VCaP (cell line): ENCODE results near the gene TMEM131.
A peak's percentile ranks its signal among the peaks of the same experiment; 100 is the strongest.
"Not testable (repeated sequence)": the region's sequence is repeated elsewhere in the genome, so short reads cannot be mapped to it uniquely, and the experiment has no call there.

Experiments
- H3K27ac ChIP-seq: fragments of 450-650 bp; 2 replicates; pipeline ENCODE4 v1.5.1; 2017
- TF ChIP-seq, protein P1 (sequence below): fragments of 450-650 bp; conservative IDR thresholded peaks from 2 replicates; pipeline ENCODE4 v1.5.1; 2017; ENCODE audit warnings: mild to moderate bottlenecking, moderate library complexity

Gene TMEM131

DNA sequence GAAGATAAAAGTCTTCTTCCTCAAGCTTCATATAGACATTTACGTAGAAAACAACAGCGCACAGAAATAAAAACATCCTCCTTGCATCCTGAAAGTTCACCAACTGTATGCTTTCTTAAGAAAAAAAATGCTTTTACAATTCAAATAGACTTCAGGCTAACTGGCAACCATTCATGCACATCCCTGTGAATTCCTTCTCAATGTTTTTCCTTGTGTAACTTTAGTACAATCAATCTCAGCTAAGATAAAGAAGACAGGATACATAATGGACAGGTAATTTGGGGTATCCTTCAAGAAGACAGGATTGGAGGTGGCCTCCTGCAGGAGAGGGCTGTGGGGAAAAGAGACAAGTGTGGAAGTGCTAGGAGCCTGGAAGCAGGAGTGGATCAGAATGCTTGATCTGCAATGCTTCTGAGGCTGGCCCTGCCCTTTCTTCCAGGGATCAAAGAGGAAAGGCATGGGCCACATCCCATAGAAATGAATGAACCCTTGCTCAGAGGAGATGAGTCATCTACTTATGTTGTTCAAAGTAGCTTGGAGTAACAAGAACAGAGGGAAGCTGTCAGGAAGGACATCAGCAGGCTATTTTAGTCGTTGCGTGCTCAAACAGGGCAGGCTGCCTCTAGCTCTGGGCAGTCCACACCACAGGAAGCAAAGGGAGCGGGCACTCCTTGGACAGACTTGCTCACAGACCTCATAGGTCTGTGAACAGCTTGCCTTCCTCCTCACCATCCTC lies 126.6 kb downstream of the TMEM131 start:
- TF ChIP-seq, protein P1, sequence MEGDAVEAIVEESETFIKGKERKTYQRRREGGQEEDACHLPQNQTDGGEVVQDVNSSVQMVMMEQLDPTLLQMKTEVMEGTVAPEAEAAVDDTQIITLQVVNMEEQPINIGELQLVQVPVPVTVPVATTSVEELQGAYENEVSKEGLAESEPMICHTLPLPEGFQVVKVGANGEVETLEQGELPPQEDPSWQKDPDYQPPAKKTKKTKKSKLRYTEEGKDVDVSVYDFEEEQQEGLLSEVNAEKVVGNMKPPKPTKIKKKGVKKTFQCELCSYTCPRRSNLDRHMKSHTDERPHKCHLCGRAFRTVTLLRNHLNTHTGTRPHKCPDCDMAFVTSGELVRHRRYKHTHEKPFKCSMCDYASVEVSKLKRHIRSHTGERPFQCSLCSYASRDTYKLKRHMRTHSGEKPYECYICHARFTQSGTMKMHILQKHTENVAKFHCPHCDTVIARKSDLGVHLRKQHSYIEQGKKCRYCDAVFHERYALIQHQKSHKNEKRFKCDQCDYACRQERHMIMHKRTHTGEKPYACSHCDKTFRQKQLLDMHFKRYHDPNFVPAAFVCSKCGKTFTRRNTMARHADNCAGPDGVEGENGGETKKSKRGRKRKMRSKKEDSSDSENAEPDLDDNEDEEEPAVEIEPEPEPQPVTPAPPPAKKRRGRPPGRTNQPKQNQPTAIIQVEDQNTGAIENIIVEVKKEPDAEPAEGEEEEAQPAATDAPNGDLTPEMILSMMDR, result no peak
- no peak overlapping the region for H3K27ac ChIP-seq

DNA sequence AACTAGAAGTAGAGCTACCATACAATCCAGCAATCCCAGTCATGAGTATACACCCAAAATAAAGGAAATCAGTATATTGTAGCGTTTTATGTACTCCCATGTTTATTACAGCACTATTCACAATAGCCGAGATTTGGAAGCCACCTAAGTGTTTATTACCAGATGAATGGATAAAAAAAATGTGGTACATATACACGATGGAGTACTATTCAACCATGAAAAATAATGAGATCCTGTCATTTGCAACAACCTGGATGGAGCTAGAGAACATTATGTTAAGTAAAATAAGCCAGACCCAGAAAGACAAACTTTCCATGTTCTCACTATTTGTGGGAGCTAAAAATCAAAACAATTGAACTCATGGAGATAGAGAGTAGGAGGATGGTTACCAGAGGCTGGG lies 131.9 kb downstream of the TMEM131 start:
- TF ChIP-seq, protein P1, result no peak
- no peak overlapping the region for H3K27ac ChIP-seq

DNA sequence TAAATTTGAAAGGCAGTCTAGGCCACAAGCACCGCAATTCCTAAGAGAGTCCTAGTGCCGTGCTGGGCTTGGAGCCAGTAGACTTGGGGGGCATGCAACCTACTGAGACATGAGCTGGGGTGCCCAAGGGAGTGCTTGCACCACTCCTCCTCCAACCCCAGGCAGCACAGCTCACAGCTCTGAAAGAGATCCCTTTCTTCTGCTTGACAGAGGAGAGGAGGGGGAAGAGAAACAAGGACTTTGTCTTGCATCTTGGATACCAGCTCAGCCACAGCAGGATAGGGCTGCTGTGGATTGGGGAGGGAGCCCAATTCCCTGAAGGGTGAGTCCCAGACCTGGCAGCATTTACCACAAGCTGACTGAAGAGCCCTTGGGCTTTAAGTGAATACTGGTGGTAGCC lies 134.6 kb downstream of the TMEM131 start:
- H3K27ac ChIP-seq, result no peak overlapping the region
- TF ChIP-seq, protein P1, result no peak

DNA sequence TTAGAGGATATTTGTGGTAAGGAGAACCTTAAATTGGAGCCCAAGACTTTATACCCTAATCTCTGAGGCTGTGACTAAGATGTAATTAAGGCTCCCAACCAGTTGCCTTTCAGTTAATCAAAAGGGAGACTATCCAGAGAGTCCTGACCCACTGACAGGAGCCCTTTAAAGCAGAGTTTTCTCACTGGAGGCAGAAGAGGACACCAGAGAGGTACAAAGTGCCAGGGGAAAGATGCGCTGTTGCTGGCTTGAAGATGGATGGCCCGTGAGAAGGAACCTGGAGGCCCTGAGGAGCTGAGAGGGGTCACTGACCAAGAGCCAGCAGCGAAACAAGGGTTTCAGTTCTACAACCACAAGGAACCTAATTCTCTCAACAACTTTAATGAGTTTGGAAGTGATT lies 137.3 kb downstream of the TMEM131 start:
- TF ChIP-seq, protein P1, result peak; percentile 17; the same call in 1 of the 2 replicates
- peak overlapping the region; percentile 5; the same call in 1 of the 2 replicates for H3K27ac ChIP-seq

DNA sequence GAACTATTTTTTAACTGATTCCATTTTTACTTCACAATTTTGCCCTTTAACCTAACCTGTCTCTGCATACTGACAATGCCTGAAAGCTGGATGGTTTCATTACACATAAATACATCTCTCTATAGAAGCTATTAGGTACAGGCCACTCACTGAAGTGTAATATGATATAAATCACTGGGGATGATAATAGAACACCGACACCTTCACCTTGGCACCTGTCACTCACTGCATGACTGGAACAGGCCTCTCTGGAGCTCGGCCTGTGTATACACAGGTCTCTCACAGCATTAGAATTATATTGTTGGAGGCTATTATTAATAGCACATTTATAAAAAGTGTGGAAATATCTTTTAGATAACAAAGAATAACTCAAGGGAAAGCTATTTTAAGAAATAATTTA lies 138.2 kb downstream of the TMEM131 start:
- H3K27ac ChIP-seq, result peak overlapping the region; percentile 5; the same call in 1 of the 2 replicates
- TF ChIP-seq, protein P1, result no peak

DNA sequence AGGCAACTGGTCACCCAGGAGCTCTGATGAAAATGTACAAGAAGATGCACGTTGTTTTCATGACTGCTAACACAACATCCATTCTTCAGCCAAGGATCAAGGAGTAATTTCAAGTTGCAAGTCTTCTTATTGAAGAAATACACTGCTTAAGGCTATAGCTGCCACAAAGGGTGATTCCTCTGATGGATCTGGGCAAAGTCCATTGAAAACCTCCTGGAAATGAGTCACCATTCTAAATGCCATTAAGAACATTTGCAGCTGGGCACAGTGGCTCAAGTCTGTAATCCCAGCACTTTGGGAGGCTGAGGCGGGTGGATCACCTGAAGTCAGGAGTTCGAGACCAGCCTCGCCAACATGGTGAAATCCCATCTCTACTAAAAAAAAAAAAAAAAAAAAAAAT lies 142.7 kb downstream of the TMEM131 start:
- not testable (repeated sequence) for H3K27ac ChIP-seq

DNA sequence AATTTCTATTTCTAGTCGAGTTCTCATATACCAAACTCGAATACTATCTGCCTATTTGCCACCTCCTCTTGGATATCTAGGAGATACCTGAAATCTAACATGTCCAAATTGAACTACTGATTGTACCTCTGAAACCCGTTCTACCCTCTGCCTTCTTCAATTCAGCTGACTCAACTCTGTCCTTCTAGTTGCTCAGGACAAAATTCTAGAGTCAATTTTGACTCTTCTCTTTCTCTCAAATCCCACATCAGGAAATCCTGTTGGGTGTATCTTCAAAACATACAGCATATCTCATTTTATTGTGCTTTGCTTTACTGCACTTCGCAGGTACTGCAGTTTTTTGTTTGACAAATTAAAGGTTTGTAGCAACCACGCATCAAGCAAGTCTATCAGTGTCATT lies 144.6 kb downstream of the TMEM131 start:
- TF ChIP-seq, protein P1, result no peak
- H3K27ac ChIP-seq, result no peak overlapping the region

DNA sequence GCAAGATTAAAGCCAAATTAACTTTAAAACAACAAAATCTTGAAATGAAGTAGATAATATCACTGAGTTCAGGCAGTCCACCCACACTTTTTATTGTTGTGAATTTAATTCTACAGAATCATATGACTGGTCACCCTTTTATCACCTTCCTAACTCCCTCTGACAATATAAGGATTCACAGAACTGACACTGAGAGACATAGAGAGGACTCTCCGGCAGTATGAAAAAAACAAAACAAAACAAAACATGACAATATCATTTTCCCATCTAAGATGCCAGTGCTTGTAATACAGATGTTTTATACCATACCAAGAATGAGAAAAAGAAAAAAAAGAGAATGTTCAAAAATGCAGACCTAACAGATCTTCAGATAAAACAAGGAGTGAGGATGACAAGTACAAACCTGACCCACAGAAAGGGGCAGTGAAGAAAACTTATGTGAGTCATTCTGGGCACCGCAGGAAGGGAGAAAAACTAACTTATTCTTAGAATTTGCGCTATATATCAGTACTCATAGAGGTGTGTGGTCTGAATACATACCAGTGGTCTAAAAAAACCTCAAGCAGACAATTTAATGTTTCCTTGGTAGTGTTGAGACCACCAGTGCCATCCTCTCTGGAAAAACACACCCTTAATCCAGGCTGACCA lies 145.7 kb downstream of the TMEM131 start:
- TF ChIP-seq, protein P1, result no peak
- no peak overlapping the region for H3K27ac ChIP-seq
